Activated CD4-positive, alpha-beta T cell treated with anti-CD3 and anti-CD28 coated beads for 48 hours (primary cell): ENCODE measurements around the gene OR51E2.
"Not testable (repeated sequence)": the region's sequence is repeated elsewhere in the genome, so short reads cannot be mapped to it uniquely, and the experiment has no call there.

ENCODE experiments used
- DNase-seq: peaks from one replicate; pipeline ENCODE4 v3.0.0-alpha.2; 2020

The OR51E2 gene

GRCh38 chr11:4697585-4697984, at the start of gene OR51E2:
Gene OR51E2, minus strand, starts transcription at chr11:4697853. Its CDS starts 15,142 bp downstream, at chr11:4682711.
- no peak for DNase-seq

GRCh38 chr11:4740735-4741134, 43.1 kb upstream of the OR51E2 start:
- DNase-seq: no peak

GRCh38 chr11:4727171-4727570, 29.5 kb upstream of the OR51E2 start:
- no peak for DNase-seq

GRCh38 chr11:4722616-4723534, 25.2 kb upstream of the OR51E2 start:
- not testable (repeated sequence) for DNase-seq

- DNase-seq: no peak
Observed at GRCh38 chr11:4714300-4714699, 16.6 kb upstream of the OR51E2 start.

GRCh38 chr11:4713241-4713640, 15.6 kb upstream of the OR51E2 start:
- no peak for DNase-seq

- no peak for DNase-seq
Observed at GRCh38 chr11:4704790-4705334, 7.2 kb upstream of the OR51E2 start.

- no peak for DNase-seq
Observed at GRCh38 chr11:4704054-4704789, 6.6 kb upstream of the OR51E2 start, which contains the start of gene MMP26. Gene MMP26, plus strand, starts transcription at chr11:4704784.

- no peak for DNase-seq
Observed at GRCh38 chr11:4700436-4700820, 2.8 kb upstream of the OR51E2 start.

- DNase-seq: no peak
Observed at GRCh38 chr11:4699697-4700435, 2.2 kb upstream of the OR51E2 start.

- DNase-seq: no peak
Observed at GRCh38 chr11:4695442-4695841, 2.2 kb downstream of the OR51E2 start.

GRCh38 chr11:4684631-4685285, 12.9 kb downstream of the OR51E2 start:
- DNase-seq: no peak

- DNase-seq: no peak
Observed at GRCh38 chr11:4682623-4683419, 14.8 kb downstream of the OR51E2 start.

- no peak for DNase-seq
Observed at GRCh38 chr11:4680341-4680740, 17.3 kb downstream of the OR51E2 start.

GRCh38 chr11:4677948-4678347, 19.7 kb downstream of the OR51E2 start:
- no peak for DNase-seq

GRCh38 chr11:4673781-4674180, 23.9 kb downstream of the OR51E2 start:
- DNase-seq: no peak

- DNase-seq: no peak
Observed at GRCh38 chr11:4672470-4672869, 25.2 kb downstream of the OR51E2 start.

- no peak for DNase-seq
Observed at GRCh38 chr11:4671741-4672140, 25.9 kb downstream of the OR51E2 start.

- no peak for DNase-seq
Observed at GRCh38 chr11:4665424-4665823, 32.2 kb downstream of the OR51E2 start.

- DNase-seq: no peak
Observed at GRCh38 chr11:4664786-4665185, 32.9 kb downstream of the OR51E2 start.

- DNase-seq: no peak
Observed at GRCh38 chr11:4664183-4664582, 33.5 kb downstream of the OR51E2 start.

GRCh38 chr11:4662876-4663275, 34.8 kb downstream of the OR51E2 start:
- no peak for DNase-seq
